ENCODE results near the gene CFAP97D1.

CFAP97D1 gene

DNA sequence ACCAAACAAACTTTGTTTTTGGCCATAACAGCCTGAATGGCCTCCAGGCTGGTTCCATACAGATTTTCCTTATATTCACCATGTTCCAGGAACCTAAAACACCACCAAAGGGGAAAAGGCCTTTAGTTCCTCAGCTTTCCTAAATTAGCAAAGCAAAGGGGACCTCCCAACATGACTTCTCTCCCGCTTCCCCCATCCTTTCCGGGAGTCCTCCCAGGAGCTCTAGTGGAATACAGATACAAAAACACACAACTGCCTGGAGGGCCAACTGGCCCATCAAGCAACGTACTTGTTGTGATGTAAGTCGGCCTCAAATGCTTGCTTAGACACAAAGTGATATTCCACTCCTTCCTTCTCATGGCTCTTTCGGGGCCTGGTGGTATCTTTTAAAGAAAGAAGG lies 30.6 kb downstream of the CFAP97D1 start:
- no peak overlapping the region for H3K27ac ChIP-seq (ENCODE audit: insufficient read depth, low read depth, low read length, poor library complexity, severe bottlenecking)
- H3K27me3 ChIP-seq (ENCODE audit: control insufficient read depth, insufficient read depth, low read length, poor library complexity, severe bottlenecking), result no peaks in the 10 kb centered on the region
- WGBS, 2 experiments, result 76 to 78% methylated on average over 5 of the region's 5 CpGs
- no peak overlapping the region for H3K4me3 ChIP-seq (ENCODE audit: insufficient read depth, low read depth, low read length)
- H3K36me3 ChIP-seq (ENCODE audit: control insufficient read depth, insufficient read depth, low read length), result peaks cover 4% of the 10 kb centered on the region
- no peaks in the 10 kb centered on the region for H3K4me1 ChIP-seq (ENCODE audit: control insufficient read depth, insufficient read depth, low read length)
- no peaks in the 10 kb centered on the region for H3K9me3 ChIP-seq (ENCODE audit: control insufficient read depth, low read length)

DNA sequence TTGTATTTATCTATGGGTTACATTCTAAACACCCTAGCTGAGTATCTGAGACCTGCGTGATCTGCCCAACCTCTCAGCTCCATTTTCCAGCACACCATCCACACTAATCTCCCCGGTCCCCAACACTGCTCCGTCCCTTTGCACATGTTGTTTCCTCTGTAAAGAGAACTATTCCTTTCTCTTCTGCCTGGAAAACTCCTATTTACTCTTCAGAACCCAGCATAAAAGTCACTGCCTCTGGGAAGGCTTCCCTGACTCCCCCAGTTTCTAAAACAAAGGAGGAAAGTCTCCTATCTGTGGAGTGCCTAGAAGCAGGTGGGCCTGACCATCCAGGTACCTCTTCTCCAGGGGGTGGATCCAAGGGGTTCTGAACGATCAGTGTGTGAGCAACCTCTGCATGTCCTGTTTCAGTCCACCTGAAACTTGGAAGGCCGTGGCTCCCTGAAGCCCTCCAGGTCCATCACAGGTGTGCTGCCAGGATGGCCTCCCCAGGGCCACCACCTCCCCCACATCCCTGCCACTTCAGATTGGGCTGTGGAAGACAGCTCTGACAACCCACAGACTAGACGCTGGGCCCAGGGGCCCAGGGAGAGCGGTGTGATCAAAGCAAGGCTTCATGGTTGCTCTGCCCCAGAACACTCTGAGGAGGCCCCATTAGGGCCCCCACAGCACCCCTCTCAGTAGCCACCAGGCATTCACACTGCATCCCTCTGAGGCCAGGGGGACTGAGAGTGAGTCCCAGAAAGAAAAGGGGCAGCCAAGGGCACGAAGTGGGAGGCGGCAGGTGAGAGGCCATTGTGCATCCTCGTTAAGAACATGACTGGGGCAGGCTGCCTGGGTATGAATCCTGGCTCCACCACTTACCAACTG lies 32.4 kb downstream of the CFAP97D1 start:
- H3K27me3 ChIP-seq (ENCODE audit: control insufficient read depth, insufficient read depth, low read length, poor library complexity, severe bottlenecking), result no peaks in the 10 kb centered on the region
- H3K4me3 ChIP-seq (ENCODE audit: insufficient read depth, low read depth, low read length), result no peak overlapping the region
- WGBS, 2 experiments, result 92 to 95% methylated on average over 10 of the region's 10 CpGs
- no peaks in the 10 kb centered on the region for H3K9me3 ChIP-seq (ENCODE audit: control insufficient read depth, low read length)
- peaks cover 4% of the 10 kb centered on the region for H3K36me3 ChIP-seq (ENCODE audit: control insufficient read depth, insufficient read depth, low read length)
- H3K27ac ChIP-seq (ENCODE audit: insufficient read depth, low read depth, low read length, poor library complexity, severe bottlenecking), result no peak overlapping the region
- no peaks in the 10 kb centered on the region for H3K4me1 ChIP-seq (ENCODE audit: control insufficient read depth, insufficient read depth, low read length)

GRCh38 chr17:43813386-43813785 lies 33.2 kb downstream of the CFAP97D1 start:
- 84 to 85% methylated on average over 3 of the region's 3 CpGs for WGBS, 2 experiments
- no peaks in the 10 kb centered on the region for H3K27me3 ChIP-seq (ENCODE audit: control insufficient read depth, insufficient read depth, low read length, poor library complexity, severe bottlenecking)
- no peaks in the 10 kb centered on the region for H3K9me3 ChIP-seq (ENCODE audit: control insufficient read depth, low read length)
- H3K36me3 ChIP-seq (ENCODE audit: control insufficient read depth, insufficient read depth, low read length), result peaks cover 4% of the 10 kb centered on the region
- H3K4me3 ChIP-seq (ENCODE audit: insufficient read depth, low read depth, low read length), result no peak overlapping the region
- H3K4me1 ChIP-seq (ENCODE audit: control insufficient read depth, insufficient read depth, low read length), result no peaks in the 10 kb centered on the region
- H3K27ac ChIP-seq (ENCODE audit: insufficient read depth, low read depth, low read length, poor library complexity, severe bottlenecking), result no peak overlapping the region

- 85% methylated on average over 12 of the region's 12 CpGs for WGBS, 2 experiments
- Histone ChIP-seq H3K4me1 (ENCODE audit: control insufficient read depth, insufficient read depth, low read length) (no peaks in the 10 kb centered on the region), H3K27ac (ENCODE audit: insufficient read depth, low read depth, low read length, poor library complexity, severe bottlenecking) (no peak overlapping the region), H3K9me3 (ENCODE audit: control insufficient read depth, low read length) (no peaks in the 10 kb centered on the region), H3K4me3 (ENCODE audit: insufficient read depth, low read depth, low read length) (no peak overlapping the region), H3K27me3 (ENCODE audit: control insufficient read depth, insufficient read depth, low read length, poor library complexity, severe bottlenecking) (no peaks in the 10 kb centered on the region), H3K36me3 (ENCODE audit: control insufficient read depth, insufficient read depth, low read length) (peaks cover 4% of the 10 kb centered on the region)
Observed at GRCh38 chr17:43814026-43814425, 33.8 kb downstream of the CFAP97D1 start.

GRCh38 chr17:43814714-43815113 lies 34.5 kb downstream of the CFAP97D1 start:
- no peak overlapping the region for H3K27ac ChIP-seq (ENCODE audit: insufficient read depth, low read depth, low read length, poor library complexity, severe bottlenecking)
- no peak overlapping the region for H3K4me3 ChIP-seq (ENCODE audit: insufficient read depth, low read depth, low read length)
- no peaks in the 10 kb centered on the region for H3K4me1 ChIP-seq (ENCODE audit: control insufficient read depth, insufficient read depth, low read length)
- H3K36me3 ChIP-seq (ENCODE audit: control insufficient read depth, insufficient read depth, low read length), result peaks cover 4% of the 10 kb centered on the region
- no peaks in the 10 kb centered on the region for H3K9me3 ChIP-seq (ENCODE audit: control insufficient read depth, low read length)
- H3K27me3 ChIP-seq (ENCODE audit: control insufficient read depth, insufficient read depth, low read length, poor library complexity, severe bottlenecking), result no peaks in the 10 kb centered on the region
- 86 to 93% methylated on average over 1 of the region's 1 CpG for WGBS, 2 experiments

- Histone ChIP-seq H3K9me3 (ENCODE audit: control insufficient read depth, low read length) (no peaks in the 10 kb centered on the region), H3K4me3 (ENCODE audit: insufficient read depth, low read depth, low read length) (no peak overlapping the region), H3K27me3 (ENCODE audit: control insufficient read depth, insufficient read depth, low read length, poor library complexity, severe bottlenecking) (no peaks in the 10 kb centered on the region), H3K36me3 (ENCODE audit: control insufficient read depth, insufficient read depth, low read length) (no peaks in the 10 kb centered on the region), H3K4me1 (ENCODE audit: control insufficient read depth, insufficient read depth, low read length) (no peaks in the 10 kb centered on the region), H3K27ac (ENCODE audit: insufficient read depth, low read depth, low read length, poor library complexity, severe bottlenecking) (no peak overlapping the region)
- WGBS, 2 experiments, result 93 to 94% methylated on average over 24 of the region's 24 CpGs
Observed at GRCh38 chr17:43816336-43817320, 36.4 kb downstream of the CFAP97D1 start.

GRCh38 chr17:43817826-43818225 lies 37.6 kb downstream of the CFAP97D1 start:
- WGBS, 2 experiments, result 86 to 87% methylated on average over 9 of the region's 9 CpGs
- Histone ChIP-seq H3K36me3 (ENCODE audit: control insufficient read depth, insufficient read depth, low read length) (no peaks in the 10 kb centered on the region), H3K9me3 (ENCODE audit: control insufficient read depth, low read length) (no peaks in the 10 kb centered on the region), H3K27me3 (ENCODE audit: control insufficient read depth, insufficient read depth, low read length, poor library complexity, severe bottlenecking) (no peaks in the 10 kb centered on the region), H3K27ac (ENCODE audit: insufficient read depth, low read depth, low read length, poor library complexity, severe bottlenecking) (no peak overlapping the region), H3K4me1 (ENCODE audit: control insufficient read depth, insufficient read depth, low read length) (no peaks in the 10 kb centered on the region), H3K4me3 (ENCODE audit: insufficient read depth, low read depth, low read length) (no peak overlapping the region)

GRCh38 chr17:43818966-43819365 lies 38.7 kb downstream of the CFAP97D1 start:
- 93 to 97% methylated on average over 5 of the region's 5 CpGs for WGBS, 2 experiments
- Histone ChIP-seq H3K4me3 (ENCODE audit: insufficient read depth, low read depth, low read length) (no peak overlapping the region), H3K27ac (ENCODE audit: insufficient read depth, low read depth, low read length, poor library complexity, severe bottlenecking) (no peak overlapping the region)

GRCh38 chr17:43820759-43821158 lies 40.5 kb downstream of the CFAP97D1 start:
- Histone ChIP-seq H3K9me3 (ENCODE audit: control insufficient read depth, low read length) (no peaks in the 10 kb centered on the region), H3K27me3 (ENCODE audit: control insufficient read depth, insufficient read depth, low read length, poor library complexity, severe bottlenecking) (no peaks in the 10 kb centered on the region), H3K27ac (ENCODE audit: insufficient read depth, low read depth, low read length, poor library complexity, severe bottlenecking) (no peak overlapping the region), H3K4me3 (ENCODE audit: insufficient read depth, low read depth, low read length) (no peak overlapping the region), H3K4me1 (ENCODE audit: control insufficient read depth, insufficient read depth, low read length) (no peaks in the 10 kb centered on the region), H3K36me3 (ENCODE audit: control insufficient read depth, insufficient read depth, low read length) (no peaks in the 10 kb centered on the region)
- 93 to 94% methylated on average over 14 of the region's 14 CpGs for WGBS, 2 experiments

More at GRCh38 chr17:43818966-43819365, 38.7 kb downstream of the CFAP97D1 start:
- no peaks in the 10 kb centered on the region for H3K27me3 ChIP-seq (ENCODE audit: control insufficient read depth, insufficient read depth, low read length, poor library complexity, severe bottlenecking)
- H3K36me3 ChIP-seq (ENCODE audit: control insufficient read depth, insufficient read depth, low read length), result no peaks in the 10 kb centered on the region
- no peaks in the 10 kb centered on the region for H3K4me1 ChIP-seq (ENCODE audit: control insufficient read depth, insufficient read depth, low read length)
- H3K9me3 ChIP-seq (ENCODE audit: control insufficient read depth, low read length), result no peaks in the 10 kb centered on the region

Measured in ectodermal cell (in vitro differentiated cells).